Cortex of kidney (tissue), 1 donor: ENCODE results near the gene ZC3HAV1.

Experiments
- DNase-seq: peaks from one replicate; lab custom pipeline; 2025; lab: John Stamatoyannopoulos, UW

ZC3HAV1 gene

DNA sequence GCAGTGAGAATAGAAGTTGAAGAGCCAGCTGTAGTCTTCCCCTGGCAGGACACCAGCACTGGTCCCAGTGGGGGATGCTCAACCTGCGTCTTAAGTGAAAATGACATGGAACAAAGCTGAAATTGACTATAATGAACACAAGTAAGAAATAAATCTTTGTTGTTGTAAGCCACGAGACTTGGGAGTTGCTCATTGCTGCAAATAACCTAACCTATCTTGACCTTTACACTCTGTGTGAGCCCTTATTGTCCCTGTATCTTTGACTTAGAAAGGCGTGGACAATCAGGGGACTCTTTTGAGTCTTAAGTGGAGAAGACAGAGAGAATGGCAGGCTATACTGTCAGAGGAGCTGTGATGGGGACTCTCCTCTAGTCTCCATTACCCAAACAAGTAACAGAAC is 90.6 kb downstream of the ZC3HAV1 start:
- no peak for DNase-seq

- DNase-seq, result no peak
Observed at GRCh38 chr7:139016931-139017511, 92.5 kb downstream of the ZC3HAV1 start.

DNA sequence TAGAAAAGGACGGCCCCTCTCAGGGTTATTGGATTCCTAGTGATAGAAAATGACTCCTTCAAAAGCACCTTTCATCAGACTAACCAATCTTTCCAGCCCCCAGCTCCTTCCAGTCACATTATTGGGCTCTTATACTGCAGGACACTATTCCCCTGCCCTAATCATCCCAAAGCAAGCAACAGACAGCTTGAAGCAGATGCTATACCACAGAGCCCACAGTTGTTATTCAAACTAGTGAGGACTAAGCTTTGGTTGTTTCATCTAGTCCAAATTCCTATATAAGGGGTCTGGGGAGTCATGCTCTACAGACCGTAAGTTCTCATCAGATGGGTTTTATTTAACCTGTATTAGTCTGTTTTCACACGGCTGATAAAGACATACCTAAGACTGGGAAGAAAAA is 98.1 kb downstream of the ZC3HAV1 start:
- no peak for DNase-seq

- no peak for DNase-seq
Observed at GRCh38 chr7:139004321-139005090, 105.0 kb downstream of the ZC3HAV1 start.

DNA sequence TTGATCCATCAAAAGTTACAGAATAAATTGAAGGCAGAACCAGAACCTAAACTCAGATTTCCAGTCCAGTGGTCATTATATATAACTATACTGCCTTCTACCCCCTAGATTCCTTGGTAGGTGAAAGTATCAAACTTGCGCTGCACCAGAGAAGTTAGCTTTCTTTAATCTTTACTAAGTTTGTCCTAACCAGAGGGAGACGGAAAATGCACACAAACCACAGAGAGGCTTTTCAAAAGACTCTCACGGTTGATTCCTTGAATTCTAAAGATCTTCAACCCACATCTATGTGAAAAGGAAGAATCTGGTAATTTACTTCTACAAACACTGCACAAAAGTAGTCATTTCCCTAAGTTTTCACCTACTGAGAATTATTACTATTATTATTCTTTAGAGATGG is 110.1 kb downstream of the ZC3HAV1 start:
- no peak for DNase-seq
